ENCODE measurements around the gene GATA3.

GRCh38 chr10:8042721-8043568, 11.5 kb upstream of the GATA3 start:
- TF ChIP-seq CTCF (IDR thresholded peaks at IDR 0.05) (no peak), ZFX (IDR thresholded peaks at IDR 0.05; ENCODE audit: borderline replicate concordance) (no peak)

Measured in 22Rv1 (cell line).